Neural cell (in vitro differentiated cells): ENCODE results near the gene PRIMA1. TPM values are rescaled to one million over a fixed set of nuclear protein-coding genes. Genes with fewer than 3 reads are reported as not detected.

Source experiments
- H2AFZ ChIP-seq: fragments of 200-600, 300-800 bp; sonication (generic), shearing (Covaris generic); 2 replicates; pipeline ENCODE4 v1.6.0; 2014; ENCODE audit warnings: low read depth, mild to moderate bottlenecking, antibody characterized with exemption, low read length, moderate library complexity
- H3F3A ChIP-seq: fragments of 200-600 bp; shearing (Covaris generic); 2 replicates; pipeline ENCODE4 v1.6.1; 2016; ENCODE audit warnings: mild to moderate bottlenecking, moderate library complexity, mixed read lengths, antibody characterized with exemption, low read length; ENCODE audit not compliant: insufficient read depth, poor library complexity, severe bottlenecking
- H3K27ac ChIP-seq: fragments of 200-600, 300-800 bp; sonication (generic), shearing (Covaris generic); 2 replicates; pipeline ENCODE4 v1.5.1; 2014; ENCODE audit warnings: mild to moderate bottlenecking, low read length, moderate library complexity
- H3K27me3 ChIP-seq: fragments of 300-800, 200-600 bp; sonication (generic), shearing (Covaris generic); 2 replicates; pipeline ENCODE4 v1.6.0; 2014; ENCODE audit warnings: mild to moderate bottlenecking, low read depth, low read length, moderate library complexity; ENCODE audit not compliant: insufficient read depth
- H3K36me3 ChIP-seq: fragments of 300-800, 200-600 bp; sonication (generic), shearing (Covaris generic); 2 replicates; pipeline ENCODE4 v1.5.1; 2014; ENCODE audit warnings: mild to moderate bottlenecking, antibody characterized with exemption, low read length, moderate library complexity; ENCODE audit not compliant: insufficient read depth
- H3K4me2 ChIP-seq: fragments of 300-800, 200-600 bp; sonication (generic), shearing (Covaris generic); 2 replicates; pipeline ENCODE4 v1.6.0; 2014; ENCODE audit warnings: mild to moderate bottlenecking, low read length
- H3K4me3 ChIP-seq: fragments of 300-800, 200-600 bp; sonication (generic), shearing (Covaris generic); 2 replicates; pipeline ENCODE4 v1.5.1; 2014; ENCODE audit warnings: mild to moderate bottlenecking, low read length, moderate library complexity
- H3K79me2 ChIP-seq: fragments of 200-600 bp; shearing (Covaris generic); replicated peaks from 2 replicates; pipeline ENCODE4 v1.6.0; 2014; ENCODE audit warnings: mild to moderate bottlenecking, low read length, moderate library complexity; ENCODE audit not compliant: insufficient read depth
- H3K9ac ChIP-seq: fragments of 300-800, 200-600 bp; sonication (generic), shearing (Covaris generic); 2 replicates; pipeline ENCODE4 v1.6.1; 2016; ENCODE audit warnings: mild to moderate bottlenecking, low read length, mixed read lengths
- H3K9me2 ChIP-seq: fragments of 200-600 bp; shearing (Covaris generic); 2 replicates; pipeline ENCODE4 v1.6.1; 2016; ENCODE audit warnings: mild to moderate bottlenecking, low read length, mixed read lengths; ENCODE audit not compliant: insufficient read depth
- H3K9me3 ChIP-seq: fragments of 200-600, 300-800 bp; sonication (generic), shearing (Covaris generic); 2 replicates; pipeline ENCODE4 v1.6.1; 2016; ENCODE audit warnings: mild to moderate bottlenecking, mixed run types, low read length, moderate library complexity, mixed read lengths
- H4K20me1 ChIP-seq: fragments of 200-600 bp; shearing (Covaris generic); 2 replicates; pipeline ENCODE4 v1.6.1; 2016; ENCODE audit warnings: mild to moderate bottlenecking, mixed run types; ENCODE audit not compliant: insufficient read depth
- CTCF ChIP-seq: fragments of 450-650 bp; IDR thresholded peaks from 2 replicates; pipeline ENCODE4 v1.5.1; 2014; ENCODE audit warnings: antibody characterized with exemption, mild to moderate bottlenecking, moderate library complexity; ENCODE audit not compliant: poor library complexity, severe bottlenecking
- EP300 ChIP-seq: fragments of 450-650 bp; conservative IDR thresholded peaks from 2 replicates; pipeline ENCODE4 v1.6.1; 2014; ENCODE audit warnings: antibody characterized with exemption, mild to moderate bottlenecking, moderate library complexity; ENCODE audit not compliant: poor library complexity, severe bottlenecking
- EZH2 ChIP-seq: fragments of 200-600, 300-800 bp; shearing (Covaris generic), sonication (generic); IDR thresholded peaks from 2 replicates; pipeline ENCODE4 v1.6.1; 2014; ENCODE audit warnings: antibody characterized with exemption, low read length, borderline replicate concordance, mild to moderate bottlenecking; ENCODE audit not compliant: insufficient read depth, poor library complexity, severe bottlenecking
- MXI1 ChIP-seq: fragments of 450-650 bp; conservative IDR thresholded peaks from 2 replicates; pipeline ENCODE4 v1.6.1; 2014; ENCODE audit warnings: antibody characterized with exemption, mild to moderate bottlenecking; ENCODE audit not compliant: poor library complexity, severe bottlenecking
- POLR2AphosphoS5 ChIP-seq: IDR thresholded peaks from 2 replicates; pipeline ENCODE4 v1.6.1; 2012
- RAD21 ChIP-seq: fragments of 450-650 bp; conservative IDR thresholded peaks from 2 replicates; pipeline ENCODE4 v1.6.1; 2014; ENCODE audit warnings: antibody characterized with exemption, mild to moderate bottlenecking, moderate library complexity
- REST ChIP-seq: IDR thresholded peaks from 2 replicates; pipeline ENCODE4 v1.6.1; 2012; ENCODE audit warnings: borderline replicate concordance
- SMC3 ChIP-seq: fragments of 450-650 bp; conservative IDR thresholded peaks from 2 replicates; pipeline ENCODE4 v1.6.1; 2014; ENCODE audit warnings: antibody characterized with exemption, mild to moderate bottlenecking, moderate library complexity; ENCODE audit not compliant: poor library complexity
- TAF1 ChIP-seq: IDR thresholded peaks from 2 replicates; pipeline ENCODE4 v1.6.1; 2012; ENCODE audit warnings: low read depth
- polyA plus RNA-seq: library from polyadenylated mRNA; depleted of rRNA; stranded (reverse); fragments of >200 nt; gene quantifications from 2 replicates; pipeline ENCODE4 v1.2.3, GENCODE V29; 2014

The PRIMA1 gene
- polyA plus RNA-seq, 1 donor from 2014 or later: not detected

GRCh38 chr14:93832665-93833064, 44.4 kb upstream of the PRIMA1 start:
- no peaks in the 10 kb centered on the region for H3F3A ChIP-seq
- H3K4me3 ChIP-seq: no peak overlapping the region
- no peak overlapping the region for H3K27ac ChIP-seq
- no peaks in the 10 kb centered on the region for H3K9me2 ChIP-seq
- no peak overlapping the region for H2AFZ ChIP-seq
- H4K20me1 ChIP-seq: no peaks in the 10 kb centered on the region
- no peaks in the 10 kb centered on the region for H3K9me3 ChIP-seq
- H3K79me2 ChIP-seq: no peaks in the 10 kb centered on the region
- no peak overlapping the region for H3K9ac ChIP-seq
- TF ChIP-seq EZH2: no peak
- TF ChIP-seq POLR2AphosphoS5: no peak
- no peak for TF ChIP-seq CTCF
- TF ChIP-seq MXI1: no peak
- no peak overlapping the region for H3K4me2 ChIP-seq
- H3K36me3 ChIP-seq: no peaks in the 10 kb centered on the region
- H3K27me3 ChIP-seq: no peaks in the 10 kb centered on the region

GRCh38 chr14:93832081-93832480, 43.8 kb upstream of the PRIMA1 start:
- H3K9ac ChIP-seq: no peak overlapping the region
- no peaks in the 10 kb centered on the region for H3K9me3 ChIP-seq
- no peaks in the 10 kb centered on the region for H3F3A ChIP-seq
- TF ChIP-seq EP300: no peak
- TF ChIP-seq SMC3: no peak
- H3K36me3 ChIP-seq: no peaks in the 10 kb centered on the region
- no peak overlapping the region for H3K4me3 ChIP-seq
- no peak overlapping the region for H2AFZ ChIP-seq
- no peaks in the 10 kb centered on the region for H3K27me3 ChIP-seq
- H4K20me1 ChIP-seq: no peaks in the 10 kb centered on the region
- no peak overlapping the region for H3K27ac ChIP-seq
- no peaks in the 10 kb centered on the region for H3K9me2 ChIP-seq
- no peak overlapping the region for H3K4me2 ChIP-seq
- no peaks in the 10 kb centered on the region for H3K79me2 ChIP-seq

- no peak overlapping the region for H3K4me2 ChIP-seq
- no peaks in the 10 kb centered on the region for H4K20me1 ChIP-seq
Observed at GRCh38 chr14:93830753-93831461, 42.6 kb upstream of the PRIMA1 start.

More at GRCh38 chr14:93830753-93831461, 42.6 kb upstream of the PRIMA1 start:
- Histone ChIP-seq H3K9me2 (no peaks in the 10 kb centered on the region), H3K36me3 (no peaks in the 10 kb centered on the region), H2AFZ (no peak overlapping the region), H3F3A (no peaks in the 10 kb centered on the region), H3K9me3 (no peaks in the 10 kb centered on the region), H3K79me2 (no peaks in the 10 kb centered on the region), H3K4me3 (no peak overlapping the region), H3K27me3 (no peaks in the 10 kb centered on the region), H3K27ac (no peak overlapping the region), H3K9ac (no peak overlapping the region)
- TF ChIP-seq RAD21: no peak
- no peak for TF ChIP-seq CTCF
- TF ChIP-seq EZH2: no peak
- no peak for TF ChIP-seq EP300
- TF ChIP-seq MXI1: no peak
- no peak for TF ChIP-seq SMC3
- no peak for TF ChIP-seq POLR2AphosphoS5
- no peak for TF ChIP-seq REST
- no peak for TF ChIP-seq TAF1
